Measurements from ENCODE around the gene CD69. TPM values are rescaled to one million over a fixed set of nuclear protein-coding genes. Genes with fewer than 3 reads are reported as not detected.
"Not testable (repeated sequence)": the region's sequence is repeated elsewhere in the genome, so short reads cannot be mapped to it uniquely, and the experiment has no call there.

The CD69 gene
- total RNA-seq, 1 experiment from 2014 or later: 0.98 TPM

DNA sequence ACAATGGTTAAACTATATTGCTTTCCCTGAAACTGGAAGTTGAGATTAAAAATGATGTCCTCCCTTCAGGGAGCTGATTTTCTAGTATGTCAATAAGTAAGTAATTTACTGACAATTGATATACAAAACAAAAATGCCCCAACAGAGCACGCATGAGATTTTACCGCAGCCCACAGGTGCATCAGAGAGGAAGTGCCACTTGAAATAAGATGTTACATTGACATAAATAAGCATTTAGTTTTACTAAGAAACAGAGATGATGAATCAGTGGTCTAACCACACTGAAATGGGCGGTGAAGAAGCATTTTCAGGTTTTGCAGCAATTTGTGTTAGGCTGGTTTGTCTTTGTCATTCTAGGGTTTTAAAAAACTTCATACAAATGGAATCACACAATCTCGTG, 19.0 kb downstream of the CD69 start:
- H3K27ac ChIP-seq (ENCODE audit: low read length): no peak overlapping the region
- DNase-seq (ENCODE audit: low read depth, low spot score) (no peak), ATAC-seq (no peak)
- H3K4me1 ChIP-seq (ENCODE audit: control insufficient read depth, insufficient read depth, low read length): peaks cover 4% of the 10 kb centered on the region; the same call in 1 of the 2 replicates
- ChIA-PET CTCF (no interaction called here), POLR2A (no interaction called here)
- no peaks in the 10 kb centered on the region for H3K9me3 ChIP-seq (ENCODE audit: control insufficient read depth, insufficient read depth, low read depth, low read length)
- H3K4me3 ChIP-seq (ENCODE audit: low read depth in 2 of 2, low read length in 2 of 2): no peak overlapping the region
- H3K27me3 ChIP-seq (ENCODE audit: control insufficient read depth, insufficient read depth, low read length): no peaks in the 10 kb centered on the region
- TF ChIP-seq TCF7L2 (IDR thresholded peaks at IDR 0.05; ENCODE audit: low read depth, low read length) (no peak), POLR2AphosphoS5 (IDR thresholded peaks at IDR 0.05; ENCODE audit: low read depth, low read length) (no peak), SIN3A (IDR thresholded peaks at IDR 0.05; ENCODE audit: borderline replicate concordance, insufficient read depth, low read depth, low read length) (no peak)
- TF ChIP-seq, protein P1, sequence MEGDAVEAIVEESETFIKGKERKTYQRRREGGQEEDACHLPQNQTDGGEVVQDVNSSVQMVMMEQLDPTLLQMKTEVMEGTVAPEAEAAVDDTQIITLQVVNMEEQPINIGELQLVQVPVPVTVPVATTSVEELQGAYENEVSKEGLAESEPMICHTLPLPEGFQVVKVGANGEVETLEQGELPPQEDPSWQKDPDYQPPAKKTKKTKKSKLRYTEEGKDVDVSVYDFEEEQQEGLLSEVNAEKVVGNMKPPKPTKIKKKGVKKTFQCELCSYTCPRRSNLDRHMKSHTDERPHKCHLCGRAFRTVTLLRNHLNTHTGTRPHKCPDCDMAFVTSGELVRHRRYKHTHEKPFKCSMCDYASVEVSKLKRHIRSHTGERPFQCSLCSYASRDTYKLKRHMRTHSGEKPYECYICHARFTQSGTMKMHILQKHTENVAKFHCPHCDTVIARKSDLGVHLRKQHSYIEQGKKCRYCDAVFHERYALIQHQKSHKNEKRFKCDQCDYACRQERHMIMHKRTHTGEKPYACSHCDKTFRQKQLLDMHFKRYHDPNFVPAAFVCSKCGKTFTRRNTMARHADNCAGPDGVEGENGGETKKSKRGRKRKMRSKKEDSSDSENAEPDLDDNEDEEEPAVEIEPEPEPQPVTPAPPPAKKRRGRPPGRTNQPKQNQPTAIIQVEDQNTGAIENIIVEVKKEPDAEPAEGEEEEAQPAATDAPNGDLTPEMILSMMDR (IDR thresholded peaks at IDR 0.05): no peak
- TF ChIP-seq, protein P2, sequence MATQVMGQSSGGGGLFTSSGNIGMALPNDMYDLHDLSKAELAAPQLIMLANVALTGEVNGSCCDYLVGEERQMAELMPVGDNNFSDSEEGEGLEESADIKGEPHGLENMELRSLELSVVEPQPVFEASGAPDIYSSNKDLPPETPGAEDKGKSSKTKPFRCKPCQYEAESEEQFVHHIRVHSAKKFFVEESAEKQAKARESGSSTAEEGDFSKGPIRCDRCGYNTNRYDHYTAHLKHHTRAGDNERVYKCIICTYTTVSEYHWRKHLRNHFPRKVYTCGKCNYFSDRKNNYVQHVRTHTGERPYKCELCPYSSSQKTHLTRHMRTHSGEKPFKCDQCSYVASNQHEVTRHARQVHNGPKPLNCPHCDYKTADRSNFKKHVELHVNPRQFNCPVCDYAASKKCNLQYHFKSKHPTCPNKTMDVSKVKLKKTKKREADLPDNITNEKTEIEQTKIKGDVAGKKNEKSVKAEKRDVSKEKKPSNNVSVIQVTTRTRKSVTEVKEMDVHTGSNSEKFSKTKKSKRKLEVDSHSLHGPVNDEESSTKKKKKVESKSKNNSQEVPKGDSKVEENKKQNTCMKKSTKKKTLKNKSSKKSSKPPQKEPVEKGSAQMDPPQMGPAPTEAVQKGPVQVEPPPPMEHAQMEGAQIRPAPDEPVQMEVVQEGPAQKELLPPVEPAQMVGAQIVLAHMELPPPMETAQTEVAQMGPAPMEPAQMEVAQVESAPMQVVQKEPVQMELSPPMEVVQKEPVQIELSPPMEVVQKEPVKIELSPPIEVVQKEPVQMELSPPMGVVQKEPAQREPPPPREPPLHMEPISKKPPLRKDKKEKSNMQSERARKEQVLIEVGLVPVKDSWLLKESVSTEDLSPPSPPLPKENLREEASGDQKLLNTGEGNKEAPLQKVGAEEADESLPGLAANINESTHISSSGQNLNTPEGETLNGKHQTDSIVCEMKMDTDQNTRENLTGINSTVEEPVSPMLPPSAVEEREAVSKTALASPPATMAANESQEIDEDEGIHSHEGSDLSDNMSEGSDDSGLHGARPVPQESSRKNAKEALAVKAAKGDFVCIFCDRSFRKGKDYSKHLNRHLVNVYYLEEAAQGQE (IDR thresholded peaks at IDR 0.05; ENCODE audit: insufficient read depth in 1 of 2, low read depth in 2 of 2, low read length in 1 of 2): no peak
- BruUV-seq (replicated peaks): no TSS peak
- in situ Hi-C loops (cut with HindIII; ENCODE audit: low pct_unique_long_range_greater_than_20kb, low sequenced_read_pairs) (no loop called here), intact Hi-C loops (cut with micrococcal nuclease; ENCODE audit: unreplicated experiment) (no loop called here)
- H3K36me3 ChIP-seq (ENCODE audit: control insufficient read depth, insufficient read depth, low read length): no peaks in the 10 kb centered on the region

DNA sequence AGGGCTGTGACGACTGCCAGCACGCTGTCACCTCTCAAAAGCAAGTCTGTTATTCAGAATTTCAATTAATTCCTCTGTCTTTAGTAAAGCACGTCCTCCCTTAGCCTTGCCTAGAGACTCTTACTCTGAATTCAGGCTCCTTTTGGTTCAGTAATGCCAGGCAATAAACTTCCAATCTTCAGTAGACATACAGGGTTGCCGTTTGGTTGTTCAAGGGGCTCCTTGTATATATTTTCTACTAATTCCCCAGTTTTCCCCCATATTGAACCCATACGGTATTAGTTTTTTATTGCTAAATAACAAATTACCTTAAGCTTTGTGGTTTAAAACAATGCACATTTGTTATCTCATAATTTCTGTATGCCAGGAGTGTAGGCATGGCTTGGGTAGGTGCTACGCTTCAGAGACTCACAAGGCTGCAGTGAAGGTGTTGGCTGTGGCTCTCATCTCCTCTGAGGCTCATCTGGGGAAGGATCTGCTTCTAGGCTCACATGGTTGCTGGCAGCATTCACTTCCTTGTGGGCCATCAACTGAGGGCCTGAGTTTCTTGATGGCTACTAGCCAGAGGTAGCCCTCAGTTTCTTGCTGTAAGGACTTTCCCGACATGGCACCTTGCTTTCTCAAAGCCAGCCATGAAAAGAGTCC, 20.5 kb downstream of the CD69 start:
- no peaks in the 10 kb centered on the region for H3K9me3 ChIP-seq (ENCODE audit: control insufficient read depth, insufficient read depth, low read depth, low read length)
- H3K36me3 ChIP-seq (ENCODE audit: control insufficient read depth, insufficient read depth, low read length): no peaks in the 10 kb centered on the region
- ChIA-PET CTCF (no interaction called here), POLR2A (no interaction called here)
- H3K27me3 ChIP-seq (ENCODE audit: control insufficient read depth, insufficient read depth, low read length): no peaks in the 10 kb centered on the region
- ATAC-seq: peak; percentile 76; the same call in 1 of the 2 replicates
- intact Hi-C loops (cut with micrococcal nuclease; ENCODE audit: unreplicated experiment) (no loop called here), in situ Hi-C loops (cut with HindIII; ENCODE audit: low pct_unique_long_range_greater_than_20kb, low sequenced_read_pairs) (no loop called here)
- BruUV-seq (replicated peaks): no TSS peak
- TF ChIP-seq, protein P2 (IDR thresholded peaks at IDR 0.05; ENCODE audit: insufficient read depth in 1 of 2, low read depth in 2 of 2, low read length in 1 of 2): no peak
- TF ChIP-seq TCF7L2 (IDR thresholded peaks at IDR 0.05; ENCODE audit: low read depth, low read length): no peak
- TF ChIP-seq, protein P1 (IDR thresholded peaks at IDR 0.05): no peak
- no peak for TF ChIP-seq POLR2AphosphoS5 (IDR thresholded peaks at IDR 0.05; ENCODE audit: low read depth, low read length)
- TF ChIP-seq SIN3A (IDR thresholded peaks at IDR 0.05; ENCODE audit: borderline replicate concordance, insufficient read depth, low read depth, low read length): no peak
- H3K4me3 ChIP-seq (ENCODE audit: low read depth in 2 of 2, low read length in 2 of 2): peak overlapping the region; percentile 40 to 58
- no peak overlapping the region for H3K27ac ChIP-seq (ENCODE audit: low read length)
- no peak for DNase-seq (ENCODE audit: low read depth, low spot score)
- H3K4me1 ChIP-seq (ENCODE audit: control insufficient read depth, insufficient read depth, low read length): peaks cover 4% of the 10 kb centered on the region; the same call in 1 of the 2 replicates

DNA sequence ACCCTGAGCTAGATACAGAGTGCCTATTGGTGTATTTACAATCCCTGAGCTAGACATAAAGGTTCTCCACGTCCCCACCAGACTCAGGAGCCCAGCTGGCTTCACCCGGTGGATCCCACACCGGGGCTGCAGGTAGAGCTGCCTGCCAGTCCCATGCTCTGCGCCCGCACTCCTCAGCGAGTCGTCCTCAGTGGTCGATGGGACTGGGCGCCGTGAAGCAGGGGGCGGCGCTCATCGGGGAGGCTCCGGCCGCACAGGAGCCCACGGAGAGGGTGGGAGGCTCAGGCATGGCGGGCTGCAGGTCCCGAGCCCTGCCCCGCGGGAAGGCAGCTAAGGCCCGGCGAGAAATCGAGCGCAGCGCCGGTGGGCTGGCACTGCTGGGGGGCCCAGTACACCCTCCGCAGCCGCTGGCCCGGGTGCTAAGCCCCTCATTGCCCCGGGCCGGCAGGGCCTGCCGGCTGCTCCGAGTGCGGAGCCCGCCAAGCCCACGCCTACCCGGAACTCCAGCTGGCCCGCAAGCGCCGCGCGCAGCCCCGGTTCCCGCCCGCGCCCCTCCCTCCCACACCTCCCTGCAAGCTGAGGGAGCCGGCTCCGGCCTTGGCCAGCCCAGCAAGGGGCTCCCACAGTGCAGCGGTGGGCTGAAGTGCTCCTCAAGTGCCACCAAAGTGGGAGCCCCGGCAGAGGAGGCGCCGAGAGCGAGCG, 21.1 kb downstream of the CD69 start:
- in situ Hi-C loops (cut with HindIII; ENCODE audit: low pct_unique_long_range_greater_than_20kb, low sequenced_read_pairs): not testable (repeated sequence)
- peak; percentile 75; the same call in 1 of the 2 replicates for ATAC-seq
- H3K4me3 ChIP-seq (ENCODE audit: low read depth in 2 of 2, low read length in 2 of 2): peak overlapping the region; percentile 40 to 58

More for the DNA sequence above, 21.1 kb downstream of the CD69 start:
- BruUV-seq (replicated peaks); H3K9me3 ChIP-seq (ENCODE audit: control insufficient read depth, insufficient read depth, low read depth, low read length); H3K4me1 ChIP-seq (ENCODE audit: control insufficient read depth, insufficient read depth, low read length); H3K27me3 ChIP-seq (ENCODE audit: control insufficient read depth, insufficient read depth, low read length); intact Hi-C loops (cut with micrococcal nuclease; ENCODE audit: unreplicated experiment); CTCF ChIA-PET; H3K36me3 ChIP-seq (ENCODE audit: control insufficient read depth, insufficient read depth, low read length); H3K27ac ChIP-seq (ENCODE audit: low read length); DNase-seq (ENCODE audit: low read depth, low spot score); POLR2A ChIA-PET: not testable (repeated sequence)
